HG03457 (cell line): ENCODE measurements around the gene CSNK2A3.

Experiments
- ATAC-seq: cut with Tn5 transposase; IDR thresholded peaks from one replicate; pipeline ENCODE4 v1.9.1; 2021; ENCODE audit warnings: moderate number of reproducible peaks; ENCODE audit not compliant: unreplicated experiment

CSNK2A3 gene

DNA sequence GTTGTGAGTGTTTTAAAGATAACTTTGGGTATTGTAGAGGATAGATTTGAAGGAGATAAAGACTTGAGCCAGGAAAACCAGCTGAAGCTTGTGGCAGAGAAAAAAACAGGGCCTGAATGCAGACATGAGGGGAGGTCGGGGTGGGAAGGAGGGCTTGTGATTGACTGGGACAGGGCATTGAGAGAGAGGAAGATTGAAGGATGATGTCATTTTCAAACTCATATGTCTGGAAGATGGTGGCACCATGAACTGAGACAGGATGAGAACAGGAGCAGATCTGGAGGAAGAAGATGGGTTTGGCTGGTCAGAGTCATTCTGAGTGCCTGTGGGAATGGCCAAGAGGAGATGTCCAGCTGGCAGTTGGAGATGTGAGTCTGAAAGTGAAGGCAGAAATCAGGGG, 14.7 kb downstream of the CSNK2A3 start:
- no peak for ATAC-seq

DNA sequence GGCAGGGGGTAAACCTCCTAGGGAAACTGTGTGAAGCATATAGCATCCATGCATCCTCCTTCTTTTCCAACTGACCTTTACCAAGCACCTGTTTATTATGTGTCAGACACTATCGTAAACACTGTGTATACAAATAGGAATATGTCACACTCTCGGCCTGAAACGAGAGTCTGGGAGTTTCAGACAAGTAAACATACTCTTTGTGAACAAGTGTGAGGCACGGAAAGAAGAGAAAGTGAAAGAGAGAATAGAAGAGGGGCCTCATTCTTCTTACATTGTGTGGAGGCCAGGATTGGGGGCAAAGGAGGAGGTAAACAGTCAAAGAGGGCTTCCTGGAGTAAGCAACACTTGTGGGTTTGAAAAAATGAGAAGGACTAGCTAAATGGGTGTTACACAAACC, 16.4 kb downstream of the CSNK2A3 start:
- no peak for ATAC-seq

DNA sequence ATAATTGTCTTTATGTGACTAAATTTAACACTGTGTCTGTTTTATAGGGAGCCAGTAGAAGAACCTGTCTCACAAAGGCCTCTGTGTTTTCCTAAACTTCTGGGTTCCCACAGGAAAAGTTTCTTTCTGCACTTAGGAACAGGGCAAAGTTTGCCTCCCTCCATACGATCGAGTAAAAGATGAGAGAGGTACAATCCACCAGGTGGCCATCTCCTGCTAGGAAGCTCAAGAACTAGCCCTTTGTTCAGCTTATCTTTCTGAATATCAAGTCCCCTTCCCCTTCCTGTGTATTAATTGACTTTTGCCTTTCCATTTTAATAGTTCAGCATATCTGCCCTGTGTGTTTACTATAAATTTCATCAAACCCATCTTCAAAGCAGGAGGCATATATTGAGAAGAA, 18.0 kb downstream of the CSNK2A3 start:
- no peak for ATAC-seq

DNA sequence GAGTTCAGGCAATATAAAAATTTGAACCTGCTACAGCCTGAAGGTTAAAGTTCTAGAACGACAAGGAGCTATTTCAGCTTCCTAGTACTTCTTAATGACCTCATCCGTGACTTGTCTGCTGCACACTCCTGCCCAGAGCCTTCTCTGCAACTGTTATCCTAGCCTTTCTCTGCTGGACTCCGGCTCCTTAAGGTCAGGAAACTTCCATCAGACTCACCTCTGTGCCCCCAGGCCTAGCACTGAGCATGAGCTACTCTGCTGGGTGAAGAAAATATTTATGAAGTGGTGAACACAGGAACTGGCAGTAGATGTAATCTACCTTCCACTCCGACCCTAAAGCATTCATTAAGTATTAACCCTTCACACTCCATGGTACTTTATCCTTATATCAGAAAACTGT, 18.4 kb downstream of the CSNK2A3 start:
- ATAC-seq, result no peak

DNA sequence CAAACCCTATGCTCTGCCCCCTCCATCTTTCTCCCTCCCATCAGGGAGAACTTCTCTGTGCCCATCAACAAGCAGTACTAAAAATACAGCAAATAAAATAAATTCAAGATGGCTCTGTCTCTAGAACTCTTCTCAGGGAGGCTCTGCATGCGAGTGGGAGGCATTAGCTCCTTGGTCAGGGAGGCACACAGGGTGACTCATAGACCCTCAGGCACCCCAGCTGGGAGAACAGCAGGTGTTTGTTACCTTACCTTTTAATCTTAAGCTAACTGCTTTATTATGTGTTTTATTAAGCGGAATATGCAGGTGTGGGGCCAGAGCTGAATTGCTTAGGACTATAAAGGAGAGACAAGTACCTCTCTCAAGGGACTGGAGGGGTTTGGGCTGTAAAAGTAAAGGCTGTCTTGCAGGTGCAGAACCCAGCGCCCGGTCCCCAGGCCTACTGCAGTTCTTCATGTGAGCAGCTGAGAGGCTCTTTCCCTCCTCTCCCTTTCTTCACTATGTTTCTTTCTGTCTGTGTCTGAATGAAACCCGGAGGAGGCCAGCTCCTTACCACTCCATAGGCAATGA, 20.8 kb downstream of the CSNK2A3 start:
- ATAC-seq, result no peak

DNA sequence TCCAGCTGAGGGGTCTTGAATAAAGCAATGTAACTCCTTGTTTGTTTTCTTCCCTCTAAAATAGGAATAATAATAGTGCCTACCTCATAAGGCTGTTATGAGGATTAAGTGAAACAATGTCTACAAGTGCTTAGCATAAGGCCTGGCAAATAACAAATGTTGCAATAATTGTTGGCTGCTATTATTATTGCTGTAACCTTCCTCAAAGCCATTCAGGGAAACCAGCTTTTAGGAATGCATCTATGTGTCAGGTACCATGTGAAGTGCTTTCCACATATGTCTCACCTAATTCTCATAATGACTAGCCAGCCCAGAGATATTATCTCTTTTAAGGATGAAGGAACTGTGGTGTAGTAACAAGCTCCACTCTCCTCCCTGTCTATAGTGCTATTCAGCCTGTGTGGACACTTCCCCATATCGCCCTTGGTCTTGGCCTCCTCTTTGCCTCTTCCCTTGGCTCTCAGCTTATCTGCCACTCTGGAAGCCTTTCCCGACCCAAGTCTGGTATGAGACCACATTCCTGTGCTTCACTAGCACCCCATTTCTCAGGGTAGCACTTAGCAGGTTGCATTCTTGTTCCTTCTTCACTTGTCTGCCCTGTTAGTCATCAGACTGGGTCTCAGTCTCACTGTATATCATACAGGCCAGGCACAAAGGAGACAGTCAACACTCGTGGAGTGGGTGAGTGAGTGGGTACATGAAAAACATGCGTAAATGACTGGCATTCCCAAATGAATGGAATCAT, 23.8 kb downstream of the CSNK2A3 start:
- ATAC-seq, result no peak

DNA sequence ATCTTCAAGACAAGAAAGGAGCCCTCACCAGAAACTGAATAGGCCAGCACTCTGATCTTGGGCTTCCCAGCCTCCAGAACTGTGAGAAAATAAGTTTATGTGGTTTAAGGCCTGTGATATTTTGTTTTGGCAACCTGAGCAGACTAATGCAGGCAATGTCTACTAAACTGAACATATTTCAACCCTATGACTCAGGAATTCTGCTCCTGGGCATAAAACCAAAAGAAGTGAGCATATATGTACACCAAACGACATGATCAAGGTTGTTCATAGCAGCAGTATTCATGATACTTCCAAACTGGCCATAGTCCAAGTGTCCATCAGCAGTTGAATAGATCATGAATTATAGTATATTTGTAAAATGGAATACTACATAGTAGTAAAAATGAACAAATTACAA, 29.0 kb downstream of the CSNK2A3 start:
- ATAC-seq, result no peak

DNA sequence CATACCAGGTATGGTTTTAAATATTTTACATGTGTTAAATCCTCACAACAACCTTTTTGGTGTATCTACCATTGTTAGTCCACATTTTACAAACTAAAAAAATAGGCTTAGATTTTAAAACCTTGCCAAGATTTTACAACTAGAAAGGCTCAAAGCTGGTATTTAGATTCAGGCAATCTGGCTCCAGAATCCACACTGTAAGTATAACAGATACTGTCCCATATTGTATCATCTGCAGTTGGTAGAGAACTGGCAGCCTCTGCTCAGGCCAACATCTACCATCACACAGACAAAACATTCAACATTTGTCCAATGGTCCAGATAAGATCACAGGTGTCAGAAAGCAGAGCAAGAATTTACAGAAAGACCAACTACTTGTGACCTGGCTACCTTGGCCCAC, 30.9 kb downstream of the CSNK2A3 start:
- no peak for ATAC-seq

DNA sequence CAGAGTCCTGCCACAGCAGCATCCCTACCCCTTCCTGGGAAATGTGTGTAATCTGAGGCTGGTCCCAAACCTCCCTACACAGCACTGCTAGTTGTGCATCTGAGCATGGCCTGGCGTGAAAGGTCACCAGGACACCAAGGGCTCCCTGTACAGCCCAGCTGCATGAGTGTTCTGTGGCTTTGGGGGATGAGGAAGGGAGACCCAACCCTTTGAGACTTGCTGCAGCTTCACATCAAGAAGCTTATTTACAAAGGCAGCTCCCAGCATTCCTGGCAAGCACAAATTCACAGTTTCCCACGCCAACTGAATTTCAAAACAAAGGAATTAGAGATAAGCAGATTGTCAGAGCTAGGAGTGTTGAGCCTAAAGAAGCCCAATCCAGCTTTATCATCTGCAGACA, 32.2 kb downstream of the CSNK2A3 start:
- ATAC-seq, result no peak

DNA sequence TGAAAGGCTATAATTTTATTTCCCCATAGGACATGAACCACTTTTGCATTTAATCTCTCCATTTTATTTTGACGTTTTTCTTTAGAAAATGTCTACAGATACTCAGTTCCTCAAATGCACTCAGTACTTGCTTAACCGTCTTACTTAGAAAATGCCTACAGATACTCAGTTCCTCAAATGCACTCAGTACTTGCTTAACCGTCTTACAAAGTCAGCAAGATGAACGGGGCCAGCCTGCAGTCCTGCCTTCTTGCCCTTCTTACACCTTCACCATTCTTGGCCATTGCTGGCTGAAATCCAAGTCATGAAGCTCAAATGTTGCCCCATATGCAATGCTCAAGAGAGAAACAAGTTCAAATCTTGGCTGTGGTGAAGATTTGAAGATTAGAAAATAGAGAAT, 34.1 kb downstream of the CSNK2A3 start:
- no peak for ATAC-seq

DNA sequence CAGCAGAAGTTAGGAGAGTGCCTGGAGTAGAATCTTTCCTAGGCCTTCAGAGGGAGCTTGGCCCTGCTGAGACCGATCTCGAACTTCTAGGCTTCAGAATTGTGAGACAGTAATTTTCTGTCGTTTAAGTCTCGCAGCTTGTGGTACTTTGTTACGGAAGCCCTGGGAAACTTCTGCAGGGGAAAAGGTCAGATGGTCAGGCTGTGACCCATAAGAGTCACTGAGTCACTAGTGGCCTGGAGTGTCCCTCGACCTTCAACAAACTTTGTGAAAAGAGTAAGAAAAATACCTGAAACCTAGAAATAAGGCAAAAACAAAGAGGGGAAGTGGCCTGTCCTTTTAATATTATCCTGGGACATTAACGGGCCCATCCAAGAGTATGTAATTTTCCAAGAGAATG, 34.6 kb downstream of the CSNK2A3 start:
- no peak for ATAC-seq

DNA sequence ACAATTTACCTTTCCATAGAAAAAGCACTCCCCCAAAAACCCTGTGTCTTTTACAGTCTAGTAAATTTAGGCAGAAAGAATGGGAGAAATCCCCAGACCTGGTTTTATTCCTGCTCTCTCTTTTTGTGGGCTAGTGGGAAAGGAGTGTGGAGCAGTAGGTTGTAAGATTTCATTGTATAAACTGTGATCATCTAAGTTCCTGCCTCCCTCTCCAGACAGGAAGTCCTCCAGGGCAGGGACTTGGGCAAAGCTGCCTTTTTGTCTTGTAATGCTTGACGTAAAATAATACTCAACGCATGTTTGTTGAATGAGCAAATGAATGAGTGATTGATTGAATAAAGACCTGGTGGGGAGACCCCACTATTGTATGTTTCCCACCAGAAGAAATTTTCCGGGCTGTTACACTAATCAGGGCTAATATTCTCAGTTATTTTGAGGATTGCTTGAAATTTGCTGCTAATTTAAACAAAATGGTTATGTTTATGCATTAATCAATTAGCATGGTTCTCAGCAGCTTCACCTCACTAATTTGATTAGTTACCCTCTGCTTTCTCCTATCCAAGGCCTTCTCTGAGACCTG, 36.3 kb downstream of the CSNK2A3 start:
- ATAC-seq, result no peak

DNA sequence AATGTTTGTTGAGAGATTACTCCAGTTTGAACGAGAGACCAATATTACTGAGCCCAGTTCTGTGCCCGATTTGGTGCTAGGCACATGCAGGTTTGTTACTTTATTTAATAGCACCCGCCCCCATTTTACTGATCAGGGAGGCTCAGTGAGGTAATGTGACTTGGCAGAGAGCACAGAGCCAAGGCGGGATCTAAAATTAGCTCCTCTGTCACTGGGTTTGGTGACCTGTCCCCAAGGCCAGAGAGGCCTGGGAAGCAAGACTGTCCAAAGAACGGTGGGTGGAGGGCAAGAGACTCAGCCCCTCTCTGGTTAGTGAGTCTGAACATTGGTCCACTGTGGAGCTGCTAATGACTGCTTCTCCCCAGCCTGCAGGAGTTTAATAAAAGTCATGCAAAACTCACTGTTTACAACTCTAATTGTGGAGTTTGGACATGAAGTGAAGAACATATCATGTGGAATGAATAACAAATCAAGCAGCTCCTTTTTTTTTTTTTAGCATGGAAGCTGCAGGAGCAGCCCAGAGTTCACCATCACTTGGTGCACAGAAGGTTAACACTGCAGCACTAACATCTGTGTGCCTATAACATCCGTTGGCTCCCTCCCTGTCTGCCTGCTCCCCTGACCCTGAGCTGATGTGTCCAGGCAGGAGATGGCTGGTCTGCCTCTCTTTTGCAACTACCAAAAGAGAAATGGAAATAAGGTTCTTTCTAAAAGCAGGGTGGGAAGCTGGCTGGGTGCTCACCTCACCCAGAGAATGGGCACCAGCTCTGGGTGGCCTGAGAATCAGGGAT, 39.0 kb downstream of the CSNK2A3 start:
- no peak for ATAC-seq

DNA sequence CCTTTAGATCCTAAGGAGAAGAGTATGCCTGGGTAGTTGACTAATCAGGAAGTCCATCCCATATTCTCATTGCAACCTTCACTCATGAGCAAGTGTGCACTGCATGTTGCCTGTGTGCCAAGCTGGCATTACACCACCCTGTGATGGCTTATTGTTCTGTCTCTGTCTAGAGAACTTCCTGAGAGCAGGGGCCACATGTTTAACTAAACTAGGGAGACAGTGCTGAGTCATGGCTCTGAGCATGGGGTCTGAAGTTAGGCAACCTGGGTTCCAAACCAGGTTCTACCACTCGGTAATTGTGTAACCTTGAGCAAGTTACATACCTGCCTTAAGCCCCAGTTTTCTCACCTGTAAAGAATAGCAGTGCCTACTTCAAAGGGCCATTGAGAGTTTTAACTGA, 39.6 kb downstream of the CSNK2A3 start:
- ATAC-seq, result no peak

DNA sequence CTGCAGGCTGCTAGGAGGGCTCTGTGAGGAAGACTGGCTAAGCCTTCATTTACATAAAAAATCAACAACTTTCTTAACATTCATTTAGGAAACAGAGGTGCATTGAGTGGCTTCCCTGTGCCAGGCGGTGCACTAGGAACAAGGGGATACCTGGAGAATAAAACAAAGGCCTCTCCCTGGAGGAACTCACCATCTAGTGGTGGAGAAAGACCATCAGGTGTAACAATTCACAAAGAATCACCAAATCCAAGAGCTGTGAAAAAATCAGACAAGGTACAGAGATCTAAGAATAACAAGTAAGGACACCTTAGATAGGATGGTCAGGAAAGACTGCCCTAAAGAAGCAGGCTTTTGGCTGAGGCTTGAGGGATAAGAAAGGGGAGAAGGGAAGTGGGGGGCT, 40.3 kb downstream of the CSNK2A3 start:
- no peak for ATAC-seq

DNA sequence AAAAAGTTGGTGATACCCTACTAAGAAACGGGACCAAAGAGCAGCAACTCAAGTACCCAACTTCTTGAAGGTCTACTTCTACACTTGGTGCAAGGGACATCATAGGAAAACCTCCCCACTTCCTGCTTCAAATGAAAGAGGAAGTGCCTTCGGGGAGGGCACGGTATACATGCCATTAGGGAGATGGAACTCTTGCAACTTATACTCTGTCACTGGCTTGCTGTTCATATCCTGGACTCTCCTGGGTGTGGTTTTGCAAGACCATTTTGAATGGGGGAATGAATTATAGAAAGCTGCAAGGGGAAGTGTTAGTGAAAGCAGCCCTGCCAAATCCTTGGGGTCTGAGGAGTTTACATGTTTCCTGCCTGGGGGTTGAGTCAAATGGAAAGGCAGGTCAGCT, 41.9 kb downstream of the CSNK2A3 start:
- ATAC-seq, result no peak

DNA sequence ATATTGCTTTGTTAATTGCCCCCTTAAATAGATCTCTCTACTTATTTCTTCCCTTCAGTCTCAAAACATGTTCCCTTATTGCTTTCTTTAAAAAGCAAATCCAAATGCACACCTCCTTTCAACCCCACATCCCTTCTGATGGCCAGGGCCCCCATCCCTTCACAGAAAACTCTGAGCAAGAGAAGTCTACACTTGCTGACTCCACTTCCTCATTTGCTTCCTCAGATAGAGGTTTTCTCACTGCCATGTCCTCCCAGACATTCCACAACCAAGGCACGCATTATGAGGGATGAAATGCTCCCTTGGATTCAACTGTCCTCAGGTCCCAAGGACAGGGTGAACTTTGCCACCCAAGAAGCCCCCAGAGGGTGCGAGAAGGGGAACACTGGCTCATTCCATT, 43.1 kb downstream of the CSNK2A3 start:
- no peak for ATAC-seq

DNA sequence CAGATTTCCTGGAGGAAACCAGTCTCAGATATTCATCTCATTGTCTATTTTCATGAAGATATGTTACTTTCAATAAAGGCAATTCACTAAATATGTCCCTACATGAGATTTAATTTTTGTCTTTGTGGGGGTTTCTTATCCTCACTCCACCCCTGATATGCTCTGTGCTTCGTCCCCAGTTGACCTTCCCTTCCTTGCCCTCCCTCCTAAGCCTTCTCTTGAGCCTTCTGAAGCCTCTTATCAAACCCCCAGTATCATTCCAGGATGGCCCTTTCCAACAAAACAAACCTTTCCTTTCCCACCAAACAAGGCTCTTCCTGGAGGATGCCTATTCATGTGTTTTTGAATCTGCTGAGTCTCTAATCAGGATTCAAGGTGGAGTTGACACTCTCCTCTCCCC, 44.8 kb downstream of the CSNK2A3 start:
- no peak for ATAC-seq

DNA sequence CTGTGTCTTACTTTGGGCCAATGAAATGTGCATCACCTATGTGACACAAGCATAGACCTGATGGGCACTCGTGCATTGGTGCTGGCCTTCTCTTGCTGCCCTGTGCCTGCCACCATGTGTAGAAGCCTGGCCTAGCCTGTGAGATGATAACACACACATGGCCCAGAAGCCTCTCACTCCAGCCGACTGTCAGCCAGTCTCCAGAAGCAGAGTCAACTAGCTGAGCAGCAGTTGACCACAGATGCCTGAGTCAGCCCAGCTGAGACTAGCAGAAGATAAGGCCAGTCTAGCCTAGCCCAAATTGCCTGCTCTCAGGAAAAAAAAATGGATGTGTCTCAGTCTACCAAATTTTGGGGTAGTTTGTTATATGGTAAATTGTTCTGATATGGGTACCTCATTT, 46.2 kb downstream of the CSNK2A3 start:
- ATAC-seq, result no peak

DNA sequence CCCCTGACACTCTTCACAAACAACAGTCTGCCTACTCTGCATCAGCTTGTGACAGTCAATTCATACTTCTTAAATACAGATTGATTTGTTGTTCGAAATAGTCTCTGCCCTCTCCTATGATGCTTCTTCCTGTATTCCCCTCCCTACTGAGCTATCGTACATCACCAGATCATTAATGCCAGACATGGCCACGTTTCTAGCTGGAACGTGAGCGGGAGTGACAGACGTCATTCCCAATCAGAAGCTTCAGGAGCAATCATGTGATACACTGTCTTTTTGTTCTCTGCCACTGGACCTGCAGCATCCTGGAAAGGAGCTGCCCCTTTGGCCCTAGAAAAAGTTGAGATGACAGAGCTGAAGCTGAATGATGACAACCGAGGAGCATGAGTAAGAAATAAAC, 48.5 kb downstream of the CSNK2A3 start:
- no peak for ATAC-seq

DNA sequence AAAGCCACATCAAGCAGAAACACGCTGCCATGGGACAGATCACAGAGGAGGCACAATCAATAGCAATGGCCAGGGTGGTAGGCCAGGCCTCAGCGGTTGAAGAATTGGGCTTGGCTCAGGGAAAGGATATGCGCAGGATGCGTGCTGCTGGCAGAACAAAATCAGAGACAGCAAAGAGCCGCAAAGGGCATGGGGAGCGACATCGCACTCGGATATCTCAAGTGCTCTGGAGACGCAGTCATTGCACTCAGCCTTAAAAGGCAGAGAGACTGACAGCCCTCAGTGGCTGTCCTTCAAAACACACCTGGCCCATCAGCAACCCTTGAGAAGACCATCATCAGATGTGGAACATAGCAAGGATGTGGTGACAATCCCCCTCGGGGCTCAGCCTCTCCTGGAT, 50.5 kb downstream of the CSNK2A3 start:
- ATAC-seq, result no peak
